Adipose tissue (tissue), 3 donors: ENCODE measurements around the gene ENTPD8. TPM values are rescaled to one million over a fixed set of nuclear protein-coding genes. Genes with fewer than 3 reads are reported as not detected.

Experiments used
- H3K27ac ChIP-seq: one replicate; pipeline ENCODE4 v1.5.1; 2013; ENCODE audit warnings: low read depth, low read length
- WGBS, 3 donors: extraction: QIAGEN DNeasy Blood & Tissue Kit; methylation state at CpG; one replicate each; pipeline ENCODE4 v1.1.7; 2013; 5-methylcytosine and 5-hydroxymethylcytosine counted together
- polyA plus RNA-seq, 3 donors: library from polyadenylated mRNA; stranded (reverse); fragments of 200-250 nt; gene quantifications; one replicate each; pipeline ENCODE4 v1.2.3, GENCODE V29; 2013
- donor health status: healthy with polysubstance abuse.
- donor health status: Bipolar disorder and iron deficiency.
- donor health status: healthy.

Gene ENTPD8, protein sequence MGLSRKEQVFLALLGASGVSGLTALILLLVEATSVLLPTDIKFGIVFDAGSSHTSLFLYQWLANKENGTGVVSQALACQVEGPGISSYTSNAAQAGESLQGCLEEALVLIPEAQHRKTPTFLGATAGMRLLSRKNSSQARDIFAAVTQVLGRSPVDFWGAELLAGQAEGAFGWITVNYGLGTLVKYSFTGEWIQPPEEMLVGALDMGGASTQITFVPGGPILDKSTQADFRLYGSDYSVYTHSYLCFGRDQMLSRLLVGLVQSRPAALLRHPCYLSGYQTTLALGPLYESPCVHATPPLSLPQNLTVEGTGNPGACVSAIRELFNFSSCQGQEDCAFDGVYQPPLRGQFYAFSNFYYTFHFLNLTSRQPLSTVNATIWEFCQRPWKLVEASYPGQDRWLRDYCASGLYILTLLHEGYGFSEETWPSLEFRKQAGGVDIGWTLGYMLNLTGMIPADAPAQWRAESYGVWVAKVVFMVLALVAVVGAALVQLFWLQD
- polyA plus RNA-seq = 1 to 10 TPM in 1 of 3 donors, under 1 TPM in 1, not detected in 1; 0.66 to 1.1 TPM

DNA sequence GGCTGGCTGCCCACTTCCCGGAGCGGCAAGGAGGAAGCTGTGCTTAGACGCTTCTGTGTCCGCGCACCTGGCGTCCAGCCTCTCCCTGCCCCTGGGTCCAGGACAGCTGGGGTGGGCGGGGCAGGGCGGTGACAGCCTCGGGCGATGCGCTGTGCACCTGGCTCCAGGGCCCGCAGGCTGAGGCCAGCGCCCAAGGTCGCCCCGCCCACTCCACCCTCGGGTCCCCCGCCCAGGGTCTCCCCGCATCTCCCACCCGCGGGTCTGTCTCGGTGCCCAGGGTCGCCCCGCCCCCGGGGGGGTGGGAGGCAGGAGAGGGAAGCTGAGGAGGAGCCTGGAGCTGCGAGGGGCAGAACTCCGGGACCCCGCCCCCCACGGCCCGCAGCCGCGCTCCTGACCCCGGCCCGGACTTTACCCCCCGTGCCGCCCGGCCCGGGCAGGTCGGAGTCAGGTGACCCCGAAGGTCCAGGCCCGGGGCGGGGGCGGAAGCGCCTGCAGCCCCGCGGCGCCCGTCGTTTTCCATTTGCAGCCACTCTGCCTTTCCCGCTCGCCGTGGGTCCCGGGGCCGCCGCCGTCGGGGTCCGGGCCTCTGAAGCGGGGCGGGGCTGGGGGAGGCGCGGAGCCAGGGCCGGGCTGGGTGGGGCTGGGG is at the start of gene ENTPD8:
Gene ENTPD8 (minus strand): TSS at position 69 of the 646 bp plus-strand sequence. CDS start 3,072 bp downstream, outside the sequence.
- WGBS, 3 donors = 0 to 2% (median 1%) methylated on average over 31 to 59 of the region's 62 CpGs

DNA sequence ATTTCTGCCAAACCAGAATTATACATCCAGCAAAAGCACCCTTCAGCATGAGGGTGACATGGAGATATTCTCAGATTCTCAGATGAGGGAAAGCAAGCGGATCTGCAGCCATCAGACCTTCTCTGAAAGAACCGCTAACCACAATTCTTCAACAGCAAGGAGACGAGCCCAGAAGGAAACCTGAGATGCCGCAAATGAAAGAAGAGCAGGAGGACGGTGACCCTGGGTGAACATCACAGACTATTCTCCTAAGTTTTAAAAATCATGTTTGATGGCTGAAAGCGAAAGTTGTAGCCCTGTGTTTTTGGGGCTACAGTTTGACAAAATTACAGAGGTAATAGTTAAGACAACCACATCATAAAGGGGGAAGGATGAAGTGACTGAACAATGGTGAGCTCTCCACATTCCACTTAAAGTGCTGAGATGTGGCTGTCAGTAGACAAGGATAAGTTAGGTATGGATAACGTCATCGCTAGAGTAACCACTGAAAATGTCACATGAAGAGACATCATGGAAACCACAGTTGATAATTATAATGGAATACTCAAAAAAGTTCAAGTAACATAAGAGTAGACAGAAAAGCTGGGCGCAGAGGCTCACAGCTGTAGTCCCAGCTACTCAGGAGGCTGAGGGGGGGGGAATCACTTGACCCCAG is 49.5 kb upstream of the ENTPD8 start:
- WGBS, 3 donors = 90 to 93% (median 92%) methylated on average over 9 of the region's 9 CpGs
- no peak overlapping the region for H3K27ac ChIP-seq

More for the DNA sequence above, at the start of gene ENTPD8:
- no peak within 1 kb of the TSS for H3K27ac ChIP-seq

DNA sequence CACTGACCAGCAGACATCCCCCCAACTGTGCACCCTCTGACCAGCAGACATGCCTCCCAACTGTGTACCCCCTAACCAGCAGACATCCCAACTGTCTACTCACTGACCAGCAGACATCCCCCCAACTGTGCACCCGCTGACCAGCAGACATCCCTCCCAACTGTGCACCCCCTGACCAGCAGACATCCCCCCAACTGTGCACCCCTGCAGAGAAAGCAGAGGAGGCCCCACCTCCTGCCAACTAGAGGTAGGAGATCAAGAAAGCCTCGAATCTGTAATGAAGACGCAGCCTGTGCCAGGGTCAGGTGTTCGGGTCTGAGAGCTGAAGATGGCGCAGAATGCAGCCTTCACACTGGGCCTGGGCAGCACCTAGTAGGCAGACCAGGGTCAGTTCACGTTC is 47.7 kb upstream of the ENTPD8 start:
- 91 to 95% (median 95%) methylated on average over 6 of the region's 6 CpGs for WGBS, 3 donors
- no peak overlapping the region for H3K27ac ChIP-seq

DNA sequence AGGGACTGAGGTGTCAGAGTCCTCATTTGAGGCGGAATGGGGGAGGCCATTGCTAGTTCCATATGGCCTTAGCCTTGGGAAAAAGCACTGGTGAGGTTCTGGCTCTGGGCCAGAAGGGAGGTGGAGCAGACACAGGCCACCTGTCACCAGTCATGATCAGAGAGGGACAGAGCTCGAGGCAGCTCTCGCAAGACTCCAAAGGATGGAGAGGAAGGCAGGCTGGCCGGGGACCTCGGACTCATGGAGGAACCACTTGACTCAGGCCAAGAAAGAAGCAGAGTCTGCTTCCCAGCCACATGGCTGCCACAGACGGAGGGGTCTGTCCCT is 47.1 kb upstream of the ENTPD8 start:
- H3K27ac ChIP-seq = no peak overlapping the region
- 70 to 88% (median 81%) methylated on average over 6 of the region's 6 CpGs for WGBS, 3 donors

DNA sequence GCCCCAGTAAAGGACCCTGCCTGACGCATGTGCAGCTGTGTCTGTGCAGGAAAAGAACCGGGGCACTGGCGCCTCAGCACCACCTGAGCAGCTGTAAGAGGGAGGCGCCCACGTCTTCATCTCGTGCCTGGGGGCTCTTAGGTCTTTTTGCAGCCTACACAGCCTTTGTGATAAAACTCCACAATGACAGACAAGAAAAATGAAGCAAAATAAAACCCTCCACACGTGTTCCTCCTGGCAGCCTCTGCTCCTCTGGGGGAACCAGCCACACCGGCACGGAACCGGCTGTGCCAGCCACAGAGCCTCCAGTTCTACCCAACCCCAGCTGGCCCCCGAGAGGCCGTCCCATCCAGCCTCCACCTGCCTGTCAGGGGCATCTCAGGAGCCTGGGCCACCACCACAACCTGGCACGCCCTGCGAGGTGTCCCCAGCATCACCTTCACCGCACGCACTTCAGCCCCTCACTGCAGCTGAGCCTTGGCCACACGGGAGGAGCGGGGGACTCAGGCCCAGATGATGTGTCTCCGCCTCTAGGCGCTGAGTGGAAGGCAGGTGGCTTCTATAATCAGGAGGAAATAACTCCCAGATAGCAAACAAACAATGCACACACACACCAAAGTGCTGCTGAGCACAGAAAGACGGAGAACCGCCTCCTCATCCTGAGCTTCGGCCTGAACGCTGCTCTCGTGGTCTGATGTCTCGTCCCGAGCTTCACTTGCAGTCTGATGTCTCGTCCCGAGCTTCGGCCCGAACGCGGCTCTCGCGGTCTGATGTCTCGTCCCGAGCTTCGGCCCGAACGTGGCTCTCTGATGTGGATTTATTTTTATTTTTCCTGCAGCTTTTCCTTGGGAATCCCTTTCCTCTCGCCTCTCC is 46.5 kb upstream of the ENTPD8 start:
- WGBS, 3 donors = 70 to 92% (median 89%) methylated on average over 41 of the region's 41 CpGs
- no peak overlapping the region for H3K27ac ChIP-seq

DNA sequence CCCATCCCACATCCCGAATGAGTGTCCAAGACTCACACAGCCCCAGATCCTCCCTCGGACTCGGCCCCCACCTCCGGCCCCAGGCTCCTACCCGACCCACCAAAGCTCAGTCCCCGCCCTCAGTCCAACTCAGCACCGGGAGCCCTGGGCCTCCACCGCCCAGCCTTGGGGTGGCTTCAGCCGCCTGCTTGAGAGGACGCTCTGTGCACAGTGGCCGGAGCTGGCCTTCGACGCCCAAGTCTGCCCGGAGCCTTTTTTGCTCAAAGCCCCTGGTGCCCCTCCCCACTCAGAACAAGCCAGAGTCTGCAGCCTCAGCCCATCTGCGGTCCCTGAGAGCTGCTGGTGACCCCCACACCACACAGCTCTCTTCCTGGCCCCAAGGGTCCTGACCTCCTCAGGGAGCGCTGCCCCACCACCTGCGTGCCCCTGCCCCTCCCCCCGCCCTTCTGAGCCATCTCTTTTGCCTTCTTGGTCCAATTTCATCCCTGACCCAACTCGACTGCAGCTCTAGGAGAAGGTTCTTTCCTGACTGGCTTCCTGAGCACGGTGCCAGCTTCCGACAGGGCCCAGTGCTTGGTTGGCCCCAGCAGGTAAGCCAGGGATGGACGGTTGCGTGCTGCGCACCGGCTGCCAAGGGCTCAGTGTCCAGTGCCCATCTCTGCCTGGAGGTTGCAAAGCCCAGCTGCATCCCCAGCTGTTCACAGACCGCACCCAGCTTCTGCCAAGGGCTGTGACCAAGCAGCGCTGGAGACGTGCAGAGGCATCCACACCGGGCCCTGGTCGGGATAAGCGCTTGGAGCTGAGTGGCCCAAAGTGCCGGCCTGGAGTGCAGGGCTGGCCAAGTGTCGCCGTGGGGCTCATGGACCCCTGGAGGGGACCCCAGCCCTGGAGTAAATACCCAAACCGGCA is 45.6 kb upstream of the ENTPD8 start:
- no peak overlapping the region for H3K27ac ChIP-seq
- WGBS, 3 donors = 86 to 88% (median 86%) methylated on average over 35 of the region's 35 CpGs

DNA sequence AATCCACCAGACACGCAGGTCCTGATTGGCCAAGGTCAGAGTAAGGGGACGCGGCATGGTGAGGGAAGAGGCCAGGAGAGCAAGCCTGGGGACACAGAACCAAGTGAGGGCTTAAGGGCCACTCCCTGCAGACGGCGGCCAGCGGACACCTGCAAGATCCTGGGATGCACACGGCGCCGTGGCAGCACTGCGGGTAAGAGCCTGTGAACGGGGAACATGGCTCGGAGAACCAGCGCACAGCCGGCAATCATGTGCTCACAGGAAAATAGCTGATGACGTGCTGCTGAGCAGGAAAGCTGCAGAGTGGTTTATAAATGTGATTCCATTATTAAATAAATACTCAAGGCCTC is 45.0 kb upstream of the ENTPD8 start:
- no peak overlapping the region for H3K27ac ChIP-seq
- 89 to 93% (median 93%) methylated on average over 15 of the region's 15 CpGs for WGBS, 3 donors

DNA sequence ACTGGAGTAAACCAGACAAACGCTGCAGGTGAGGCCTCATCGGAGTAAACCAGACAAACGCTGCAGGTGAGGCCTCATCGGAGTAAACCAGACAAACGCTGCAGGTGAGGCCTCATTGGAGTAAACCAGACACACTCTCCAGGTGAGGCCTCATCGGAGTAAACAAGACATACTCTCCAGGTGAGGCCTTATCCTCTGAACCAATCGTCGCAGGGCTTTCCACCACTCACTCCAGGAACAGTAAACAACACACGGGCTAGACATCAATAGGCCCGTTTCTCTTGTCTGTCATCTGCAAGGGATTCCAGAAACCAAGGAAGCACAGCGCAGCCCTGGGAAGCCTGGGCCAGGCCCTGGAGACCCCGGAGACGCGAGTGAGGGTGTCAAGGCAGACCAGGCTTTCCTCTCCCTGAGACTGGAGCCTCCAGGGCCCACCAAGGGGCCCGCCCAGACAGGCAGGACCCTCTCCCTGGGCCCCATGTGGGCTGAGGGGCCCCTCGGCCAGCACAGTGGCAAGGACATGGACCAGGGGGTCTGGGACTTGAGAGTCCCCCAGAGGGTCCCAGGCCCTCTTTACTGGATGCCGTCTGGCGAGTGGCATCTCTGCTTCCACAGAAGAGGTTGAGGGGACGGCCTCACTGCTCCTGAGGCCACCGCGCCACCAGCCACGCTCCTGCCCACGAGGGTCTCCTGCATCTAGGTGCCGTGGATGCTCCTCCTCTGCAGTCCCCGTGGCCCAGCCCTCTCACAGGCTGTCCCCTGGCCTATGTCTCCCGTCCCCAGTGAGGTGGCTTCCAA is 44.4 kb upstream of the ENTPD8 start:
- WGBS, 3 donors = 90 to 91% (median 90%) methylated on average over 26 of the region's 26 CpGs
- no peak overlapping the region for H3K27ac ChIP-seq

DNA sequence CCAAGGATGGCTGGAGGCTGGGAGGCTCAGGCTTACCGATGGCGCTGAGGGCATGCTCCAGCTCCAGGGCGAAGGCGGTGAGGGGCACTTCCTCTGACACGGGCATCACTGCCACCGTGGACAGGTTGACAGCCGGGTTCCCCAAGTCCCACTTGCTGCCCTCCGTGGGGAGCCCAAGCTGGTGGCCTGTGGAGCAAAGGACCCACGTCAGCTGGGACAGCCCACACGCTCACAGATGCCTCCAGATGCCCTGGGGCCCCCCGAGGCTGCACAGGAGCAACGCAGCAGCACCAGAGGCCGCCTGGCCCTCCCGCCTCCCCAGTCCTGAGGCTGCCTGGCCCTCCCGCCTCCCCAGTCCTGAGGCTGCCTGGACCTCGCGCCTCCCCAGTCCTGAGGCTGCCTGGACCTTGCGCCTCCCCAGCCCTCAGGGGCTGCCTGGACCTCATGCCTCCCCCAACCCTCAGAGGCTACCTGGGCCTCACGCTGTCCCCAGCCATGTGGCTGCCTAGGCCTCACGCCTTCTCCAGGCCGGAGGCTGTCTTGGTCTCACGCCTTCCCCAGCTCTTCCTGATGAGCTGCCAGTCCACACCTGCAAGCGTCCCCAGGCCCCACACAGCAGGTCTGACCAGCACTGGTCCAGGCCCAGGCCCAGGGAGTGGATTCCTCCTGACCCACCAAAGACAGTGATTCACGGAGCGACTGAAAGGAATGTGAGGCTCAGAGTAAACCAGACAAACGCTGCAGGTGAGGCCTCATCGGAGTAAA is 43.6 kb upstream of the ENTPD8 start:
- H3K27ac ChIP-seq = no peak overlapping the region
- 91 to 92% (median 91%) methylated on average over 27 of the region's 27 CpGs for WGBS, 3 donors

DNA sequence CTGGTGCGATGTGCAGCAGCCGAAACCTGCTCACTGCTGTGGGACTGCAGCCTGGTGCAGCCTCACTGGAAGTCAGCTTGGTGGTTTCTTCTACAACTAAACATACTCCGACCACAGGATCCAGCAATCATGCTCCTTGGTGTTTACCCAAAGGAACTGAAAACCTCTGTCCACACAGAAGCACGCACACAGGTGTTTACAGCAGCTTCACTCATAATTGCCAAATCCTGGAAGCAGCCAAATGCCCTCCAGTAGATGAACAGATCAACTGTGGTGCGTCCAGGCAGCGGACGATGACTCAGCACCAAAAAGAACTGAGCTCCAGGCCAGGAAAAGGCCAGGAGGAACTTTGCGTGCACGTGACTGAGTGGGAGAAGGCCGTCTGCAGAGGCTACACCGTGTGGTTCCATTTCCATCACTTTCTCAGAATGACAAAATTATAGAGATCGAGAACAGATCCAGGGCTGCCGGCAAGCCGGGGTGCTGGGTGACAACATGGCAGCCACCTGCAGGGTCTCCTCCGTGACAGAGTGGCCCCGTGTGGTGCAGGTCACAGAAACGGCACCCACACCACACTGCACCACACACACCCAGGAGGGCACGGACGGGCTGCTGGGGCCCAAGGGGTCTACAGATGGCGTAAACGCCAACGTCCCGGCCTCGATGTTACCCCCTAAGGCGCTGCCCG is 41.1 kb upstream of the ENTPD8 start:
- 60 to 81% (median 62%) methylated on average over 26 of the region's 26 CpGs for WGBS, 3 donors
- H3K27ac ChIP-seq = no peak overlapping the region

DNA sequence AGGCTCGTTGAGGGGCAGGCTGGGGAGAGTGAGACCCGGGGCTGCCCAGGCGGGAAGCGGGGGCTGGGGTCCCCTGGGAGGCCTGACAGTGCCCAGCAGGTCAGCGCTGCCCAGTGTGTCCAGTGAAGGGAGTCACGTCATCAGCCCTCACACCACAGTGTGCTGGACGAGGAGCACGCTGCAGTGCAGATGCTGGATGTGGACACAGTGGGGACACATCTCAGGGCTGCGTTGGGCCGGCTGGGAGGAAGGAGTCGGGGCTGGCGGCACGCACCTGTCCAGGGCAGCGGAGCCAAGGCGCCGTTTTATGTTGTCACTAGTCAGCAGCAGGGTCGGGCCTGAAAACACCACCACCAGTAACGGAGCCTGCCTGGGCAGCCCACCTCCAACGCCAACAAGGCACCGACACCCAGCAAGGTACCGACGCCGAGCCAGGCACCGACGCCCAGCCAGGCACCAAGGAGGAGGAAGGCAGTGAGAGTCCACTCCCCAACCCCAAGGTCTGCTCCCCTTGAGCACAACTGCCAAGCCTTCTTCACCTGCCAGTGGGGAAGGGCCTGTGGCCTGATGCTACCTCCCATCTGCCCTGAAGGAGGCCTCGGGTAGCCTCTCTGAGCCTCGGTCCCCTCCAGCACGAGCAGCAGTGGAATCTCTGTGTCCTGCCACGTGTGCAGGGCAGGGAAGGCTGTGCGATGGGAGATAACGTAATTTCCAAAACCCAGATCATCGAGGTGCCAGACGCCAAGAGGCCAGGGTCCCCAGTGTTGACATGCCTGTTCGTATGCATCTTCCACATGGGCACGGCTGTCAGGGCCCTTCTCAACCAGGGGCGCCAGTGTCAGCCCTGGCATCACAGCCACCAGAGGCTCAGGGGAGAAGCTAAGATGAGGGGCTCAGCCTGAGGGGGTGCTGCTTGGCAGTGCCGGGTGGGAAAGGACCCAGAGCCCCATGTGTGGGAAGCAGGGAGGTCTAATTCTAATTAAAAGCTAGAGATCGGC is 39.8 kb upstream of the ENTPD8 start:
- no peak overlapping the region for H3K27ac ChIP-seq
- WGBS, 3 donors = 91 to 93% (median 92%) methylated on average over 35 to 38 of the region's 38 CpGs

DNA sequence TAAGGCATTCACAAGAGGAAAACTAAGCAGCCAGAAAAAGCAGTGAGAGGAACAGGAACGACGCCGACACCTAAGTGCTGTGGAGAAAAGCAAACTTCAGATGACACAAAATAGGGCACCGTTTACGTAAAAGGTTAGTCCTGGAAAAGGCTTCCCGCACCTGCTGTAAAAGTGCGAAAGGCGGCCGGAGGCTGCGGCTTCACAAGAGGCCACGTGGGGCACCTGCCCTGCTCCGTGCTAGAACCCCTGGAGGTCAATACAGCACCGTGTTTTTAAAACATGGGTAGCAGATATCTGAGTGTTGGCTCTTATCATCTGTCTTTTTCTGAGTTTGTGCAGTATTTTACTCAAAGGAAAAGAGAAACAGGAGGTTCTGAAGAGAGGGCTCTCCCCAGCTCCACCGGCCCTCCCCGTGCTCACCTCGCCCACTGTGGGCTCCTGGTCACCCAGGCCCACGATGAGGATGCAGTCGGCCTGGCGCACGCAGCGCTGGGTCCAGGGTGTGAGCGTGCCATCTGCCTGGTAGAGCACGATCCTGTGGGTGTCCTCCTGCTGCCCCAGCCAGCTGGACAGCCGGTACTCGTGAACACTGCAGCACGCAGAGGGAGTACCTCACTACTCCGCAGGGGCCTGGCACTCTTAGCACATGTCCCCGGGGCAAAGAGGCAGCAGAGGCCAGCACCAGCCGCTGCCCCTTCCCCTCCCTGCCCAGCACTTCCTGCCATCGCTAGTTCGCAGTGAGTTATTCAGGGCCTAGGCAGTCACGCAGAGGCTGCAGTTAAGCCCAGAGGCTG is 38.9 kb upstream of the ENTPD8 start:
- no peak overlapping the region for H3K27ac ChIP-seq
- WGBS, 3 donors = 89 to 90% (median 90%) methylated on average over 30 to 32 of the region's 32 CpGs

DNA sequence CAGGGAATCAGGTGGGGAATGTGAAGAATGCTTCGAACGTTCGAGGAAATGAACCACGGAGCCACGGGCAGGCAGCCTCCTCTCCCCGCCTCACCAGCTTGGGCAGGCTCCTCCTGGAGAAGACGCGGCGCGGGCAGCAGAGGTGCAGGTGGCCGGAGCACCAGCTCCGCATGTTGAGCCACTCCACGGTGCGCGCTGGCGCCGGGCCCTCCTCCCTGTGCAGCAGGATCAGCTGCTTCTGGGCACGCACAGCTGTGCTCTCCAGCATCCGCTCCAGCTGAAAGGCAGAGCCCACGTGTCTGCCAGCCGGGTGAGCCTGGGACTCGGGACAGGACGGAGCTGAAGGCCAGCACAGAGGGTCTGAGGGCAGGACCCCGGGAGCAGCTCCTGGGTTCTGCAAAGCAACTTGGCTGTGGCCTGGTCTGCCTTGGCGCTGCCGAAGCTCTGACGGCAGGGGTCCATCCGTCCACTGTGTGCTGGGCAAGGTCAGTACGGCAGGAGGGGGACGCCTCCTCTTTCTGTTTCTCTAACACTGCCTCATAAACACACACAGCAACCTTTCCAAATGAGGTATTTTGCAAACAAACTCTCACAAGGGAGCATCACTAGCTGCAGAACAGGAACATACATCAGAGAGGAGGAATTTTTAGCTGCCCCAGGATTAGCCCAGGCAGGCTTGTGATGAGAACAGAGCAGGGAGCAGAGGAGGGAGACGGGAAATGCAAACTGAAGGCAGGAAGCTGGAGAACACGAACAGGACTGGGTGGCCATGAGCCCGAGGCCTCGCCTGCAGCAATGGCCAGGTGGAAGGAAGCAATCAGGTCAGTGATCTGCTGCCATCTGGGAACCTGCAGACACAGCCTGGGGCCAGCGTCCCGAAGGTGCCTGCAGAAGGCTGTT is 38.1 kb upstream of the ENTPD8 start:
- no peak overlapping the region for H3K27ac ChIP-seq
- WGBS, 3 donors = 73 to 88% (median 77%) methylated on average over 36 of the region's 36 CpGs
